Measurements from ENCODE around the gene SPIRE1.

SPIRE1 gene

DNA sequence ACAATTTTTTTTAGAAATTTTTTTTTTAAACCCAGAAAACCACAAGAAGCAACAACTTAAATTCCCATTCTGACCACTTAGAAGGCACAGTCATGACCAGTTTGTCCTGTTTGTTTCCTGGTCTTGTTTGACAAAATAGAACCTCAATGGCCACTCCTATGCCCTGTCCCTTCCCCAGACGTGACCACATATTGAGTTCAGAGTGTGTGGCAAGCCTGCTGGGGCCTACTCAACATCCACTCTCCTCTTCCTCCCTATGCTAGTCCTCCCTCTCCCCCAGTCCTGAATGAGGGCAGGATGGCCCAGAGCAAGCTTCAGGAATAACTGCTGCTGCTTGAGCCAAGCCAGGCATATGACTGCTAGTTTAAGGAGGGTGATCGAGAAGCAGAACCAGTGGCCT, 160.6 kb downstream of the SPIRE1 start:
- no peak overlapping the region for H3K4me2 ChIP-seq (ENCODE audit: low read depth, low read length, poor library complexity, severe bottlenecking)
- H3K4me3 ChIP-seq (ENCODE audit: insufficient read depth, low read length, poor library complexity, severe bottlenecking) = no peak overlapping the region
- no peaks in the 10 kb centered on the region for H3K9me3 ChIP-seq (ENCODE audit: insufficient read depth, low read length)
- no peak overlapping the region for H3K9ac ChIP-seq (ENCODE audit: low read length)
- no peaks in the 10 kb centered on the region for H3K36me3 ChIP-seq (ENCODE audit: low read length)
- no peak overlapping the region for H2AFZ ChIP-seq (ENCODE audit: low read depth, low read length, severe bottlenecking)
- no peaks in the 10 kb centered on the region for H3K9me2 ChIP-seq (replicated peaks; ENCODE audit: insufficient read depth, low read length)
- no peak overlapping the region for H3K27ac ChIP-seq (ENCODE audit: low read depth, low read length)
- H3K27me3 ChIP-seq (ENCODE audit: low read length) = no peaks in the 10 kb centered on the region
- TF ChIP-seq EZH2phosphoT487 (conservative IDR thresholded peaks at IDR 0.05; ENCODE audit: low read length) (no peak), CTCF (IDR thresholded peaks at IDR 0.05; ENCODE audit: insufficient read depth, low read length, poor library complexity, severe bottlenecking) (no peak)
- no peaks in the 10 kb centered on the region for H4K20me1 ChIP-seq (ENCODE audit: low read depth, low read length)
- H3F3A ChIP-seq (ENCODE audit: insufficient read depth) = no peaks in the 10 kb centered on the region
- H3K79me2 ChIP-seq (ENCODE audit: insufficient read depth, low read length) = no peaks in the 10 kb centered on the region

GRCh38 chr18:12492907-12493306, 165.0 kb downstream of the SPIRE1 start:
- Histone ChIP-seq H3K9ac (ENCODE audit: low read length) (no peak overlapping the region), H3K79me2 (ENCODE audit: insufficient read depth, low read length) (no peaks in the 10 kb centered on the region), H3K9me3 (ENCODE audit: insufficient read depth, low read length) (no peaks in the 10 kb centered on the region), H3K27me3 (ENCODE audit: low read length) (no peaks in the 10 kb centered on the region), H3K9me2 (replicated peaks; ENCODE audit: insufficient read depth, low read length) (no peaks in the 10 kb centered on the region), H3K4me2 (ENCODE audit: low read depth, low read length, poor library complexity, severe bottlenecking) (no peak overlapping the region), H4K20me1 (ENCODE audit: low read depth, low read length) (no peaks in the 10 kb centered on the region), H3K36me3 (ENCODE audit: low read length) (no peaks in the 10 kb centered on the region), H3K27ac (ENCODE audit: low read depth, low read length) (no peak overlapping the region), H3K4me3 (ENCODE audit: insufficient read depth, low read length, poor library complexity, severe bottlenecking) (no peak overlapping the region), H3F3A (ENCODE audit: insufficient read depth) (no peaks in the 10 kb centered on the region), H2AFZ (ENCODE audit: low read depth, low read length, severe bottlenecking) (no peak overlapping the region)
- TF ChIP-seq EZH2phosphoT487 (conservative IDR thresholded peaks at IDR 0.05; ENCODE audit: low read length) = no peak
- no peak for TF ChIP-seq CTCF (IDR thresholded peaks at IDR 0.05; ENCODE audit: insufficient read depth, low read length, poor library complexity, severe bottlenecking)

DNA sequence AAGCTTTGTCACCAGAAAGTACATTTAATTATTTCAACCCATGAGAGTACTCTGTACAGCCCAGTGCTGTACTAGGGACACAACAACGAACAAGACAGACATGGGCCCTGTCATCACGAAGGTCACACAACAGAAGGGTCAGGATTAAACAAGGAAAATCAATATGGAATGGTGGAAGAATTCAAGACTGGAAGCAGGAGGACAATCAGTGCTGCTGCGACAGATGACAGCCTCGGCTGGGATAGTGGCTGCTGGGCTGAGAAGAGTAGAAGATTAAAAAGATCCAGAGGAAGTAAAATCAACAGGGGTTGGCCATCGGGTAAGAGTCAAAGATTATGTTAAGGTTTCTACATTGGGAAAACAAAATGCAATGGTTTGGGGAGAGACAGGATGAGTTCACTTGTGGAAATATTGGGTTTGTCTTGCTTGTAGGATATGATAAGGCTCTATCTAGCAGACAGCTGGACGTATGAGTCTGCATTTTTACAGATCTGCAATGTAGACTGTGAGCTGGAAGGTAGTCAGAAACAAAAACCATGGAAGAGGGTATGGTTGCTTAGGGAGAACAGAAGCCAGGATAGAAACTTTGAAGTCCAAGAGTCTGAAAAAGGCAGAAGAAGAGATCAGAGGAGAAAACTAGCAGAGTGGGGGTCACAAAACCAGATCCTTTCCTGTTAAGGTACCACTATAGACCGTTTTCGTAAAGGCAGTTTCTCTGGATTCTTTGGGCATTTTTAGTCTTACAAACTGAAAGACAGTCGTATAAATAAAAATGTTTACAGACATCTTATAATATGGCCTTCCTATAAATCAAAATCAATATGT, 166.1 kb downstream of the SPIRE1 start:
- no peak overlapping the region for H3K9ac ChIP-seq (ENCODE audit: low read length)
- TF ChIP-seq EZH2phosphoT487 (conservative IDR thresholded peaks at IDR 0.05; ENCODE audit: low read length) = no peak
- TF ChIP-seq CTCF (IDR thresholded peaks at IDR 0.05; ENCODE audit: insufficient read depth, low read length, poor library complexity, severe bottlenecking) = no peak

More for the DNA sequence above, 166.1 kb downstream of the SPIRE1 start:
- Histone ChIP-seq H3K4me3 (ENCODE audit: insufficient read depth, low read length, poor library complexity, severe bottlenecking) (no peak overlapping the region), H3K9me2 (replicated peaks; ENCODE audit: insufficient read depth, low read length) (no peaks in the 10 kb centered on the region), H3F3A (ENCODE audit: insufficient read depth) (no peaks in the 10 kb centered on the region), H4K20me1 (ENCODE audit: low read depth, low read length) (no peaks in the 10 kb centered on the region), H3K27me3 (ENCODE audit: low read length) (no peaks in the 10 kb centered on the region), H2AFZ (ENCODE audit: low read depth, low read length, severe bottlenecking) (no peak overlapping the region), H3K79me2 (ENCODE audit: insufficient read depth, low read length) (no peaks in the 10 kb centered on the region), H3K36me3 (ENCODE audit: low read length) (no peaks in the 10 kb centered on the region), H3K9me3 (ENCODE audit: insufficient read depth, low read length) (no peaks in the 10 kb centered on the region), H3K27ac (ENCODE audit: low read depth, low read length) (no peak overlapping the region), H3K4me2 (ENCODE audit: low read depth, low read length, poor library complexity, severe bottlenecking) (no peak overlapping the region)
